ENCODE data around the gene MAP7D1. TPM values are rescaled to one million over a fixed set of nuclear protein-coding genes. Genes with fewer than 3 reads are reported as not detected.

The MAP7D1 gene
- total and polyA plus RNA-seq, 10 of the 15 experiments (the other 5 are each of a cell fraction or from before 2014, with no cell fraction given): 4.4 to 97.6 (median 24.2) TPM

DNA sequence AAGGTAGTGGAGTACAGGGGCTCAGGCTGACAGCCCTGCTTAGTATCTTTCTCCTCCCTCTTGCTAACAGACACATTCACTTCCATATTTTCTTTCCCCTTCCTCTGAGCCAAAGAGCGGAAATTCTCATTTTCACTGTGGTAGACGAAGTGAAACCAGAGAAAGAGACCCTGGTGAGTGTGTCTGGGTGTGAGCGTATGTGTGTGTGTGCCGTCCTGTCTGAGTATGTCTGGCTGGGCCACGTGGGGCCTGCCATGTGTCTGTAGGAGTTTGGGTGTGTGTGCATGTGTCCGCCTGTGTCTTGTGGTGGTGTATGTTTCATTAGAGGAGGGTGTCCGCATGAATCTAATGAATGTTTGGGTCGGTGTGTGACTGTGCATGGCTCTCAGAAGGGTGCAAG, 32.6 kb upstream of the MAP7D1 start (continued):
- TF ChIP-seq, protein P1, sequence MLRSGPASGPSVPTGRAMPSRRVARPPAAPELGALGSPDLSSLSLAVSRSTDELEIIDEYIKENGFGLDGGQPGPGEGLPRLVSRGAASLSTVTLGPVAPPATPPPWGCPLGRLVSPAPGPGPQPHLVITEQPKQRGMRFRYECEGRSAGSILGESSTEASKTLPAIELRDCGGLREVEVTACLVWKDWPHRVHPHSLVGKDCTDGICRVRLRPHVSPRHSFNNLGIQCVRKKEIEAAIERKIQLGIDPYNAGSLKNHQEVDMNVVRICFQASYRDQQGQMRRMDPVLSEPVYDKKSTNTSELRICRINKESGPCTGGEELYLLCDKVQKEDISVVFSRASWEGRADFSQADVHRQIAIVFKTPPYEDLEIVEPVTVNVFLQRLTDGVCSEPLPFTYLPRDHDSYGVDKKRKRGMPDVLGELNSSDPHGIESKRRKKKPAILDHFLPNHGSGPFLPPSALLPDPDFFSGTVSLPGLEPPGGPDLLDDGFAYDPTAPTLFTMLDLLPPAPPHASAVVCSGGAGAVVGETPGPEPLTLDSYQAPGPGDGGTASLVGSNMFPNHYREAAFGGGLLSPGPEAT (IDR thresholded peaks at IDR 0.05; ENCODE audit: low read depth): 0 out of 2 replicates have a peak, but pooled peaks have one; percentile 19
- TF ChIP-seq, protein P2, sequence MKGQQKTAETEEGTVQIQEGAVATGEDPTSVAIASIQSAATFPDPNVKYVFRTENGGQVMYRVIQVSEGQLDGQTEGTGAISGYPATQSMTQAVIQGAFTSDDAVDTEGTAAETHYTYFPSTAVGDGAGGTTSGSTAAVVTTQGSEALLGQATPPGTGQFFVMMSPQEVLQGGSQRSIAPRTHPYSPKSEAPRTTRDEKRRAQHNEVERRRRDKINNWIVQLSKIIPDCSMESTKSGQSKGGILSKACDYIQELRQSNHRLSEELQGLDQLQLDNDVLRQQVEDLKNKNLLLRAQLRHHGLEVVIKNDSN (IDR thresholded peaks at IDR 0.05; ENCODE audit: borderline replicate concordance, extremely low read length, insufficient read depth, low read depth, low read length): peak; percentile 74
- no peak for TF ChIP-seq NR2F1 (conservative IDR thresholded peaks at IDR 0.05)
- TF ChIP-seq IKZF2 (IDR thresholded peaks at IDR 0.05): peak; percentile 77
- TF ChIP-seq NBN (IDR thresholded peaks at IDR 0.05): peak; percentile 81
- TF ChIP-seq, protein P3, sequence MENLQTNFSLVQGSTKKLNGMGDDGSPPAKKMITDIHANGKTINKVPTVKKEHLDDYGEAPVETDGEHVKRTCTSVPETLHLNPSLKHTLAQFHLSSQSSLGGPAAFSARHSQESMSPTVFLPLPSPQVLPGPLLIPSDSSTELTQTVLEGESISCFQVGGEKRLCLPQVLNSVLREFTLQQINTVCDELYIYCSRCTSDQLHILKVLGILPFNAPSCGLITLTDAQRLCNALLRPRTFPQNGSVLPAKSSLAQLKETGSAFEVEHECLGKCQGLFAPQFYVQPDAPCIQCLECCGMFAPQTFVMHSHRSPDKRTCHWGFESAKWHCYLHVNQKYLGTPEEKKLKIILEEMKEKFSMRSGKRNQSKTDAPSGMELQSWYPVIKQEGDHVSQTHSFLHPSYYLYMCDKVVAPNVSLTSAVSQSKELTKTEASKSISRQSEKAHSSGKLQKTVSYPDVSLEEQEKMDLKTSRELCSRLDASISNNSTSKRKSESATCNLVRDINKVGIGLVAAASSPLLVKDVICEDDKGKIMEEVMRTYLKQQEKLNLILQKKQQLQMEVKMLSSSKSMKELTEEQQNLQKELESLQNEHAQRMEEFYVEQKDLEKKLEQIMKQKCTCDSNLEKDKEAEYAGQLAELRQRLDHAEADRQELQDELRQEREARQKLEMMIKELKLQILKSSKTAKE (IDR thresholded peaks at IDR 0.05; ENCODE audit: low read depth, poor library complexity, severe bottlenecking): peak; percentile 61
- TF ChIP-seq IKZF1 (conservative IDR thresholded peaks at IDR 0.05): peak; percentile 60
- peak; percentile 81 for TF ChIP-seq RAD51 (IDR thresholded peaks at IDR 0.05)
- TF ChIP-seq, protein P4, sequence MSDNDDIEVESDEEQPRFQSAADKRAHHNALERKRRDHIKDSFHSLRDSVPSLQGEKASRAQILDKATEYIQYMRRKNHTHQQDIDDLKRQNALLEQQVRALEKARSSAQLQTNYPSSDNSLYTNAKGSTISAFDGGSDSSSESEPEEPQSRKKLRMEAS (IDR thresholded peaks at IDR 0.05; ENCODE audit: low read depth, low read length): peak; percentile 79
- TF ChIP-seq RUNX3 (IDR thresholded peaks at IDR 0.05; ENCODE audit: low read length): peak; percentile 64
